Fibroblast of villous mesenchyme (primary cell): Measurements from ENCODE around the gene TMEM108. TPM values are rescaled to one million over a fixed set of nuclear protein-coding genes. Genes with fewer than 3 reads are reported as not detected.
A peak's percentile ranks its signal among the peaks of the same experiment; 100 is the strongest.

Experiments used
- DNase-seq: peaks from one replicate; pipeline ENCODE4 v3.0.0-alpha.2; 2010; ENCODE audit warnings: low read depth
- H3K4me3 ChIP-seq: 2 replicates; pipeline ENCODE4 v1.5.1; 2011; ENCODE audit warnings: low read depth, mild to moderate bottlenecking, low read length
- total RNA-seq: library from RNA; depleted of rRNA; stranded (reverse); fragments of >200 nt; gene quantifications from 2 replicates; pipeline ENCODE4 v1.2.3, GENCODE V29; 2012
- TF ChIP-seq, protein P1 (sequence below): IDR thresholded peaks from 2 replicates; pipeline ENCODE4 v1.5.1; 2012; ENCODE audit warnings: low read depth, mild to moderate bottlenecking, low read length; ENCODE audit not compliant: insufficient read depth

Gene TMEM108
- total RNA-seq, 1 donor, result under 0.01 TPM

DNA sequence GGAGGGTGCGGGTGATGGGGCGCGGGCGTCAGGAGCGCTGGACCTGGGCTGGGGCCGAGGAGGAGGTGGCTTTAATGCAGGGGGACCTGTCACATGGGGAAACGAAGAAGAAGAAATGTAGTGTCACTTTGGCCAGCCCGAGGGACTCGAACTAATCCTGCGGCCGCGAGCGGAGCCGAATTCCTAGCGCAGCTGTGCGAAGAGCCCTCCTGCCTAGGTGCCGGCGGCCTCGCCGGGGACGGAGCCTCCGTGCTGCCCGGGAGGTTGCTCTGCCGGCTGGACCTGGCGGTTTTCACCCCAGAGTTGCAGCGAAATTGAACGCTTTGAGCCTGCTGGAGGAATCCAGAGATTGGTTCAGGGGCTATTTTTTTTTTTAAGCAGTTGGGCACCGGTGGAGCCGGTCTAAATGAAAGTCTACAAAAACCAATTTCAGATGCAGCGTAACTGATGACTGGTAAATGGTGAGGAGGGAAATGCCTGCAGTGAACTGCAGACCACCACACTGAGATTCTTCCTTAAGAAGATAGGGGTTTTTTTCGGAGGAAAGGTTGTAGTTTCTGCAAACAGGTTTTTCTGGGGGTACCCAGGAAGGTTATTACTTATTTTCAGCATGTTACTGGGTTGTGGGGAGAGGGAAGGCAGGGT, 662 bp downstream of the TMEM108 start:
- H3K4me3 ChIP-seq, result peak overlapping the region; percentile 52
- TF ChIP-seq, protein P1, sequence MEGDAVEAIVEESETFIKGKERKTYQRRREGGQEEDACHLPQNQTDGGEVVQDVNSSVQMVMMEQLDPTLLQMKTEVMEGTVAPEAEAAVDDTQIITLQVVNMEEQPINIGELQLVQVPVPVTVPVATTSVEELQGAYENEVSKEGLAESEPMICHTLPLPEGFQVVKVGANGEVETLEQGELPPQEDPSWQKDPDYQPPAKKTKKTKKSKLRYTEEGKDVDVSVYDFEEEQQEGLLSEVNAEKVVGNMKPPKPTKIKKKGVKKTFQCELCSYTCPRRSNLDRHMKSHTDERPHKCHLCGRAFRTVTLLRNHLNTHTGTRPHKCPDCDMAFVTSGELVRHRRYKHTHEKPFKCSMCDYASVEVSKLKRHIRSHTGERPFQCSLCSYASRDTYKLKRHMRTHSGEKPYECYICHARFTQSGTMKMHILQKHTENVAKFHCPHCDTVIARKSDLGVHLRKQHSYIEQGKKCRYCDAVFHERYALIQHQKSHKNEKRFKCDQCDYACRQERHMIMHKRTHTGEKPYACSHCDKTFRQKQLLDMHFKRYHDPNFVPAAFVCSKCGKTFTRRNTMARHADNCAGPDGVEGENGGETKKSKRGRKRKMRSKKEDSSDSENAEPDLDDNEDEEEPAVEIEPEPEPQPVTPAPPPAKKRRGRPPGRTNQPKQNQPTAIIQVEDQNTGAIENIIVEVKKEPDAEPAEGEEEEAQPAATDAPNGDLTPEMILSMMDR, result no peak
- DNase-seq, result no peak

- TF ChIP-seq, protein P1, result peak; percentile 80
- no peak overlapping the region for H3K4me3 ChIP-seq
- DNase-seq, result peak; percentile 63
These were observed 2.7 kb downstream of the TMEM108 start for GRCh38 chr3:133040696-133041523.

DNA sequence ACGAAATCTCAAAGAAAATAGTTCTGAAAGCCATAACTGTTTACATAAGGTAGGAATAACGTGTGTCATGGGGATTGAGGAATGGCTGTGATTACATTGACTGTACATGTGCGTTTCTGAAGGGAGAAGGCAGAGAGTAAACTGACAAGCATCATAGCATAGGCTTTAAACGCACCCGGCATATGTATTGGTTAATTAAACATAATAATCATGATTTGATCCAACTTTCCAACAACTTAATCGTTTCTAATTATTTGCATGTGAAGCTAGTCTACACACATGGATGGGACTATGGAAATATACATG, 3.3 kb downstream of the TMEM108 start:
- DNase-seq, result no peak
- H3K4me3 ChIP-seq, result no peak overlapping the region
- TF ChIP-seq, protein P1, result no peak

DNA sequence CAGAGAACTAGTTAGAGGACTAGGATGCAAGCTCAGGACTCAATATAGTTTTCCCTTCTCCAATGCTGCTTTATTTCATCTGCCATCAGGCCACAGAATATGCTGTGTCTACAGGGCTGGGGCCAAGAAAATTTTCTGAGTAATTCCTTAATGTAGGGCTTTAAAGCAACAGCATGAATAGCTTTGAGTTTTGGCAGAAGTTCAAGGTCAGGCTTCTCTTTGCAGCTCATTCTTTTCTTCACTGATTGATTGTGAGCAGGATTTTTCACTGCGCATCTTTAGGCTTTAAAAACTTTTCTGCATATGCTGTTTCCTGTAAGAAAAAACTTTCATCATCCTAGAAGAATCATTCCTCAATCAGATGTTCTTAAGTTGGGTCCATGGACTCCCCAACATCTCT, 4.6 kb downstream of the TMEM108 start:
- DNase-seq, result no peak
- no peak overlapping the region for H3K4me3 ChIP-seq
- TF ChIP-seq, protein P1, result no peak

DNA sequence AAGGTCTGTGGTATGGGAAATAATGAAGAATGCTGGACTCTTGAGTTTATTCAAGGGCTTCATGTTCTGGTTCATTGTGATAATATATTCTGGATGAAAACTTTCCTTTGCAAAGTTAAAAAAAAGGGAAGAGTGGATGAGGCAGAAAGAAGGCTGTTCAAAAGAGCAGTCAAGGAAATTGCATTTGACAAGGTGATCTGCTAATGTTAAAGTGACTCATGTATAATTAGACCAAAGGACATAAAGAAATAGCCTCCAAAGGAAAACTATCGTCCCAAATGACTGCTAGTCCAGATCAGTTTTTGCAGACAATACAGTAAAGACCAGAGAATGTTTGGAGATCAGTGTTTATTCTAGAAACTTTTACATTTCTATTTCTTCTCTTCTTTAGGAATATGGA, 9.8 kb downstream of the TMEM108 start:
- H3K4me3 ChIP-seq, result no peak overlapping the region
- TF ChIP-seq, protein P1, result no peak
- no peak for DNase-seq

DNA sequence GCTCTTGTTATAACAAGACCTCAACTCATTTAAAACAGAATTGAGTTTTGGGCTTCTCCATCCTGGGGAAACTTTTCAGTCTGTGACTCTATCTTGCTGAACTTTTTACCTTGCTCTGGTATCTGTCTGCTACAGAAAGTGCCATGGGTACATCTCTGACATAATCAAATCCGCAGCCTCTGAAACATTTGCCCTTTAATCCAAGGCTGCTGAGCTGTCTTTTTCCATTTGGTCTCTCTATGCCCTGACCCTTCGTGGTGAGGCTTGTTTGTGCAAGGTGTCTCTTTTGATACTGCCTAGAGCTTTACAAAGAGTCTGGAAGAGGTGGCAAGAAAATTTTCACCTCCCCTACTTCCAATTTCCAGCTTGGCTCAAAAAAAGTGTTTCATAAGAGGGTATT, 11.3 kb downstream of the TMEM108 start:
- DNase-seq, result no peak
- no peak overlapping the region for H3K4me3 ChIP-seq
- TF ChIP-seq, protein P1, result no peak

DNA sequence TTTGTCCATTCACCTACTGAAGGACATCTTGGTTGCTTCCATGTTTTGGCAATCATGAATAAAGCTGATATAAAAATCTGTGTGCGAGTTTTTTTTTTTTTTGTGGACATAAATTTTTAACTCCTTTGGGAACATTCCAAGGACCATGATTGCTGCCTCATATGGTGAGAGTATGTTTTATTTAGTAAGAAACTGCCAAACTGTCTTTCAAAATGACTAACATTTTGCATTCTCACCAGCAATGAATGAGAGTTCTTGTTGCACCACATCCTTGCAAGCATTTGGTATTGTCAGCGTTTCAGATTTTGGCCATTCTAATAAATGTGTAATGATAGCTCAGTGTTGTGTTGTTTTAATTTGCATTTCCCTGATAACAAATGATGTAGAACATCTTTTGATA, 12.7 kb downstream of the TMEM108 start:
- TF ChIP-seq, protein P1, result no peak
- no peak for DNase-seq
- H3K4me3 ChIP-seq, result no peak overlapping the region
